Measurements from ENCODE around the gene PRSS12.

The PRSS12 gene

DNA sequence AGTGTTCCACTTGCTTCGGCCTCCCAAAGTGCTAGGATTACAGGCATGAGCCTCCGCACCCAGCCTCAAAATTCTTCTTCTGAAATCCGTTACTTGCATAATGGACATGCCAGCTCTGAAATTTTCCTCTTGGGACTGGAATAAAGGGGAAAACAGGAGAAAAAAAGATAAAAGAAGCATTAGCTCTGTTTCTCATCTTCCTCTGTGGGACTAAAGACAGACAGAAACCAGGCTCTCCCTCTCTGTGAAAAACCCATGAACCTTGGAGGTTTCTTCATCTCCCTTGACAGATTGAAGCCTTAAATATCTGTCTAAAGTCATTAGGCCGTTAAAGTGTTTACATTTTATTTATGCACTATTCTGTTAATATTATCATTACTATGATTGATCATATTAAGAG is 19.4 kb upstream of the PRSS12 start:
- H3K4me3 ChIP-seq (ENCODE audit: low read depth, low read length) = no peak overlapping the region
- in situ Hi-C loops (cut with HindIII; ENCODE audit: low sequenced_read_pairs) = no loop called here
- DNase-seq (ENCODE audit: low read depth) = no peak
- TF ChIP-seq, protein P1, sequence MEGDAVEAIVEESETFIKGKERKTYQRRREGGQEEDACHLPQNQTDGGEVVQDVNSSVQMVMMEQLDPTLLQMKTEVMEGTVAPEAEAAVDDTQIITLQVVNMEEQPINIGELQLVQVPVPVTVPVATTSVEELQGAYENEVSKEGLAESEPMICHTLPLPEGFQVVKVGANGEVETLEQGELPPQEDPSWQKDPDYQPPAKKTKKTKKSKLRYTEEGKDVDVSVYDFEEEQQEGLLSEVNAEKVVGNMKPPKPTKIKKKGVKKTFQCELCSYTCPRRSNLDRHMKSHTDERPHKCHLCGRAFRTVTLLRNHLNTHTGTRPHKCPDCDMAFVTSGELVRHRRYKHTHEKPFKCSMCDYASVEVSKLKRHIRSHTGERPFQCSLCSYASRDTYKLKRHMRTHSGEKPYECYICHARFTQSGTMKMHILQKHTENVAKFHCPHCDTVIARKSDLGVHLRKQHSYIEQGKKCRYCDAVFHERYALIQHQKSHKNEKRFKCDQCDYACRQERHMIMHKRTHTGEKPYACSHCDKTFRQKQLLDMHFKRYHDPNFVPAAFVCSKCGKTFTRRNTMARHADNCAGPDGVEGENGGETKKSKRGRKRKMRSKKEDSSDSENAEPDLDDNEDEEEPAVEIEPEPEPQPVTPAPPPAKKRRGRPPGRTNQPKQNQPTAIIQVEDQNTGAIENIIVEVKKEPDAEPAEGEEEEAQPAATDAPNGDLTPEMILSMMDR (IDR thresholded peaks at IDR 0.05; ENCODE audit: low read depth, low read length, missing control alignments) = no peak

DNA sequence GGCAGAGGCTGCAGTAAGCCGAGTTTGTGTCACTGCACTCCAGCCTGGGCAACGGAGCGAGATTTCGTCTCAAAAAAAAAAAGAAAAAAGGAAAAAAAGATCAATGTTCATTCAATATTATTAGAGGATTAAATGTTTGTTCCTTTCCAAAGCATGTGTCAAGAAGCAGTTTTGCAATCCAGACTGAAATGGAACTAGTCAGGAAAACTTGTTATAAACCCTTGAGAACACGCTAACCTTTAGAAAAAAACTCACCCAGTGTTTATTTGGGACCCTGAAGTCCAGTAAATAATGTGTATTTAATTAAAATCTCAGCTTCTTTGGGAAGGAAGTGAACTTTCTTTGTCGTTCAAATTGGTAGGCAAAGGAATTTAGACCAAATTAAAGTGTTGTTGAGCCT is 16.4 kb upstream of the PRSS12 start:
- TF ChIP-seq, protein P1 (IDR thresholded peaks at IDR 0.05; ENCODE audit: low read depth, low read length, missing control alignments) = no peak
- DNase-seq (ENCODE audit: low read depth) = no peak
- in situ Hi-C loops (cut with HindIII; ENCODE audit: low sequenced_read_pairs) = no loop called here

DNA sequence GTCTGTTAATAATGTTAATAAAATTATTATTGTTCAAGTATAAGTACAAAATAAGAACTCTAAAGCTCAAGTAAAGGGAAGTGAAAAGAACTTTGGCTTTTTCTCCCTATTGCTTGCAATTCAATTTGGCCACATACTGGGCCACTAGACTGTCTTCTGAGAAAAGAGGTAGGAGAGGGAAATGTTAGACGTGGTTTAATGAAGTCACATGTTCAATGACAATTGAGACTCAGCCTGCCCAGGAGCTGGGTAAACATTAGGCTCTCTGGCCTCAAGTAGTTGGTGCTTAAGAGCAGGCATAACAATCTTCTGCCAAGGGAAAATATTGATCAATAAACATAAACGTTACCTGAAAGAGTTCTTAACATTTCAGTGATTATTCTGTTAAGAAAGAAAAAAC is 15.1 kb upstream of the PRSS12 start:
- no peak overlapping the region for H3K4me3 ChIP-seq (ENCODE audit: low read depth, low read length)
- TF ChIP-seq, protein P1 (IDR thresholded peaks at IDR 0.05; ENCODE audit: low read depth, low read length, missing control alignments) = no peak
- no peak for DNase-seq (ENCODE audit: low read depth)
- in situ Hi-C loops (cut with HindIII; ENCODE audit: low sequenced_read_pairs) = no loop called here

More for the DNA sequence above, 16.4 kb upstream of the PRSS12 start:
- no peak overlapping the region for H3K4me3 ChIP-seq (ENCODE audit: low read depth, low read length)

DNA sequence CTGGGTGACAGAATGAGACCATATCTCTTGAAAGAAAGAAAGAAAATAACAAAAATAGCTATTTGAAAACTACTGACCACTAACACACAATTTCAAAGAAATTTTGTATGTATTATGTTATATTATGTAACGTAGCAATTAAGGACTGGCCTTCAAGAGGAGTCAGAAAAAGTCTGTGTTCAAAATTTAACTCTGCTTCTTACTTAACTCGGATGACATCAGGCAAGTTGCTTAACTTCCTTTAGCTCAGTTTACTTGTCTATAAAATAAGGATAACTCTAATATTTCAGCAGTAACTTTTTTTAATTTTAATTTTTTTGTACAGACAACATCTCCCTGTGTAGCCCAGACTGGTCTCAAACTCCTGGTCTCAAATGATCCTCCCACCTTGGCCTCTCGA is 14.6 kb upstream of the PRSS12 start:
- no peak overlapping the region for H3K4me3 ChIP-seq (ENCODE audit: low read depth, low read length)
- in situ Hi-C loops (cut with HindIII; ENCODE audit: low sequenced_read_pairs) = no loop called here
- no peak for DNase-seq (ENCODE audit: low read depth)
- TF ChIP-seq, protein P1 (IDR thresholded peaks at IDR 0.05; ENCODE audit: low read depth, low read length, missing control alignments) = no peak

DNA sequence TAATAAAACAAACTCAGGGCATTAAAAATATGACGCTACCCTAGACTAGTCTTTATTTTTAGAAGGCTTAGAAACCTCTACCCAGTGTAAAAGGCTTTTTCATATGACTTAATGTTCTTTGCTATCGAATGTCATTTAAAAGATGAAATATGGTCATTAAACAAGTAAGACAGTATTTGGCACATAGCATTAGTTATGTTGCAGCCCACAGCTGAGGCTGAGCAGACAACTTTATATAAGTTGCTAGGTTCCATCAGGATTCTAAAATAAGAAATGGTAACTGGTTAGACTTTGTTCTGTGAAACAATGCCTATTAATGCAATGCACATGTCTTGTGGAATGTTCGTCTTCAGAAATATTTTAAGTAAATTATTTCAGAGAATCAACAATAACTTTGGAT is 10.4 kb upstream of the PRSS12 start:
- in situ Hi-C loops (cut with HindIII; ENCODE audit: low sequenced_read_pairs) = no loop called here
- DNase-seq (ENCODE audit: low read depth) = no peak
- TF ChIP-seq, protein P1 (IDR thresholded peaks at IDR 0.05; ENCODE audit: low read depth, low read length, missing control alignments) = no peak
- no peak overlapping the region for H3K4me3 ChIP-seq (ENCODE audit: low read depth, low read length)

DNA sequence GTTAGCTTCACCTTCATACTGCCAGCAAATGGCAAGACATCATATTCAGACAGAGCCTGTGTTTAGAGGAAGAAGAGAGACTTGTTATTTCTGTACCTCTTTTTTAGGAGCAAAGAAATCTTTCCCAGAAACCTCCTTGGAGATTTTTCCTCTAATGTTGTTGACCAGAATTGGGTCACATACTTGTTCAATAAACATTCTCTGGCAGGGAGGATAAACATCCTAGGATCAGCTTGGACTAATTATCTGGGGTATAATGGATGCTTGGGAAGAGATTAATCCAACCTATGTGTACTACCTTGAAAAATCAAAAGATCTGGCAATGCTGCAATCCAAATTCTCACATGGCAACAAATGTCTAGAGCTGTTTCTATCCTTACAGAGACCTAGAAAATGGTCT is 8.4 kb upstream of the PRSS12 start:
- in situ Hi-C loops (cut with HindIII; ENCODE audit: low sequenced_read_pairs) = no loop called here
- no peak for DNase-seq (ENCODE audit: low read depth)
- H3K4me3 ChIP-seq (ENCODE audit: low read depth, low read length) = no peak overlapping the region
- TF ChIP-seq, protein P1 (IDR thresholded peaks at IDR 0.05; ENCODE audit: low read depth, low read length, missing control alignments) = no peak

DNA sequence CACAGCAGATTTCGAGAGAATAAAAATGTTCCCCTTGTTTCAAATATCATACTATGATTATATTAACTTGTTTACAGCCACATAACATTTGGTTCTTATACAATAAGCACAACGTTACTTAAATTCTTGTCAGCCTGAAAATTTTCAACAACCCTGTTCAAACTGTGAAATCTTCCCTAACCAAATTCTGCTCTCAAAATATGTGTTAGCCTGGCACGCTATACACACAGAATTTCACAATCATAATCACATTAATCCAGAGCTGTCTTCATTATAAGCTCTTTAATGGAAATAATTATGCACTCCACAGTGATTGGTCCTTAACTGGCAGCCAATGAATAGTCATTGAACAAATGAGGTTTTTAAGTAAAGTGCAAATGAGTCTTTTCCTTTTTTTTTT is 7.3 kb upstream of the PRSS12 start:
- in situ Hi-C loops (cut with HindIII; ENCODE audit: low sequenced_read_pairs) = no loop called here
- DNase-seq (ENCODE audit: low read depth) = no peak
- no peak overlapping the region for H3K4me3 ChIP-seq (ENCODE audit: low read depth, low read length)
- TF ChIP-seq, protein P1 (IDR thresholded peaks at IDR 0.05; ENCODE audit: low read depth, low read length, missing control alignments) = no peak

Measured in astrocyte of the cerebellum (primary cell).